GM18873 (cell line): Measurements from ENCODE around the gene FOXP2.

Source experiments
- ATAC-seq: cut with Tn5 transposase; IDR thresholded peaks from one replicate; pipeline ENCODE4 v1.9.1; 2021; ENCODE audit warnings: mild to moderate bottlenecking, moderate library complexity, moderate number of reproducible peaks; ENCODE audit not compliant: unreplicated experiment, low FRiP score

FOXP2 gene

GRCh38 chr7:114649689-114650088 lies 235.1 kb downstream of the FOXP2 start:
- no peak for ATAC-seq

- no peak for ATAC-seq
These were observed 235.9 kb downstream of the FOXP2 start for GRCh38 chr7:114650491-114650890.

GRCh38 chr7:114652041-114652440 lies 237.4 kb downstream of the FOXP2 start:
- no peak for ATAC-seq

- no peak for ATAC-seq
These were observed 238.9 kb downstream of the FOXP2 start for GRCh38 chr7:114653364-114654088.

- ATAC-seq = no peak
These were observed 241.9 kb downstream of the FOXP2 start for GRCh38 chr7:114656466-114656865.

GRCh38 chr7:114657279-114657678 lies 242.7 kb downstream of the FOXP2 start:
- no peak for ATAC-seq

GRCh38 chr7:114658216-114658615 lies 243.6 kb downstream of the FOXP2 start:
- no peak for ATAC-seq

GRCh38 chr7:114659409-114660125 lies 245.0 kb downstream of the FOXP2 start:
- no peak for ATAC-seq

- no peak for ATAC-seq
These were observed 245.5 kb downstream of the FOXP2 start for GRCh38 chr7:114660126-114660486.

GRCh38 chr7:114660753-114661152 lies 246.1 kb downstream of the FOXP2 start:
- no peak for ATAC-seq

- ATAC-seq = no peak
These were observed 247.5 kb downstream of the FOXP2 start for GRCh38 chr7:114662002-114662677.

GRCh38 chr7:114663502-114663901 lies 248.9 kb downstream of the FOXP2 start:
- ATAC-seq = no peak

- ATAC-seq = no peak
These were observed 256.1 kb downstream of the FOXP2 start for GRCh38 chr7:114670676-114671075.

GRCh38 chr7:114671563-114672123 lies 257.0 kb downstream of the FOXP2 start:
- no peak for ATAC-seq

- ATAC-seq = no peak
These were observed 263.5 kb downstream of the FOXP2 start for GRCh38 chr7:114678116-114678515.

- no peak for ATAC-seq
These were observed 272.6 kb downstream of the FOXP2 start for GRCh38 chr7:114687238-114687637.

- no peak for ATAC-seq
These were observed 273.9 kb downstream of the FOXP2 start for GRCh38 chr7:114688443-114689055.

- ATAC-seq = no peak
These were observed 274.8 kb downstream of the FOXP2 start for GRCh38 chr7:114689406-114689805.

GRCh38 chr7:114691605-114692004 lies 277.0 kb downstream of the FOXP2 start:
- ATAC-seq = no peak

- ATAC-seq = no peak
These were observed 280.6 kb downstream of the FOXP2 start for GRCh38 chr7:114695182-114695581.
